ENCODE measurements around the gene GRIA3. TPM values are rescaled to one million over a fixed set of nuclear protein-coding genes. Genes with fewer than 3 reads are reported as not detected.
"Not testable (repeated sequence)": the region's sequence is repeated elsewhere in the genome, so short reads cannot be mapped to it uniquely, and the experiment has no call there.

The GRIA3 gene
- polyA plus RNA-seq, 4 donors = 1.9 to 3.1 (median 2.4) TPM

DNA sequence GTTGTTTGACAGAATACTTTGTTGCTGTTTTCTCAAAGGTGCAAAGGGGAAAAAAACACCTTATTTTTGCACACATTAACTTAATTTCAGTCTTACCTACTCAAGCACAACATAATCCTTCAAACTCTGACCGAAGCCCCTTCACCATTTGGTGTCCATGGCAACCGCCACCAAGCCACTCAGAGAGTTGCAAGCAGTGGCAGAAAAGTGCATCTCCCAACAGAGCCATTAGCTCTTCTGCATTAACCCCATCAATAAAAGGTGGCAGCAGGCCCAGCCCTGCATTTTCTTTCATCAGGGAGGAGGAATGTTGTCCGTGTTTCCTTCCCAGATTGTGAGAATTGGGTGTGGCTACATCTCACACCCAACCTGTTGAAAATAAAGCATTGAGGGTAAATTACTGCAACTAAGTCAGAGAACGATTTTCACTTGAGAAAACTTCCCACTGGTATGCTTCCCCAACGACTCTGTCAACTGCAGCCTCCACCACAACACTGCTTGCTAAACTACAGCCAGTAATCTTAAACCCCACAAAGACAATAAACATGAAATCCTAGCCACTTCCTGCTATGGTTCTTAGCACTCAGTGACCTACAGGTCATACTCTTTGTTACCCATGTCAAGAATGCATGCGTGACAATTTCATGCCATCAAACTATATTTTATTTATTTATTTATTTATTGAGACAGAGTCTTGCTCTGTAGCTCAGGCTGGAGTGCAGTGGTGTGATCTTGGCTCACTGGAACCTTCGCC is 154.0 kb downstream of the GRIA3 start:
- no peak for DNase-seq (ENCODE audit: low read depth in 4 of 4, low spot score in 3 of 4)

DNA sequence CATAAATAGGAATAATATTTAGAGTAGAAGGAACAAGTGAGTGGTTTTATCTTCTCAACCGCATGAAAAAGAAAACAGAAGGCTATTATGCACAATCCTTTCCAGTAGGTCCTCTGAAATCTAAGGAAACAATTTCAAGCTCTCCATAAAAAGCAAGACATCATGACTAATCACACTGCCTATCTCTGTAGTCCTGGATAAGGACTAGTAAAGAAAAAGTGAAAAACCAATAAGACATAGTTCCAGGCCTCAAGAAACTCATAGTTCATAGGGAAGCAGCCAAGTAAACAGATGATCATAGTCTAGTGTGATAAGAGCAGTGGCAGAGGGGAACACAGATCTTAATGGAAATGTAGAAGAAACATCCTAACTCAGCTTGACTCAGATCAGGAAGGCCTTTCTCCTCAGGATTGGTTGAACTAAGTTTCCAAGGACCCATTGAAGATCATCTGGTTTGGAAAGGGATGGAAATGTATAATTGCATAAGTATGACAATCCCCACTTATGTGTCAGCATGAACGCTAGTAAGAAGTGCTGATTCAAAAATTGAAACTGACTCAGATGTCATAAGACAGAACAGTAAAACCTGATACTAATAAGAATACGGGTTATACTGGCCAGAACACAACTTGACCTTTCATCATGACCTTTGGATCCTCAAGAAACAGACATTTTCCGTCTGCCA is 155.3 kb downstream of the GRIA3 start:
- DNase-seq (ENCODE audit: low read depth in 4 of 4, low spot score in 3 of 4) = no peak

DNA sequence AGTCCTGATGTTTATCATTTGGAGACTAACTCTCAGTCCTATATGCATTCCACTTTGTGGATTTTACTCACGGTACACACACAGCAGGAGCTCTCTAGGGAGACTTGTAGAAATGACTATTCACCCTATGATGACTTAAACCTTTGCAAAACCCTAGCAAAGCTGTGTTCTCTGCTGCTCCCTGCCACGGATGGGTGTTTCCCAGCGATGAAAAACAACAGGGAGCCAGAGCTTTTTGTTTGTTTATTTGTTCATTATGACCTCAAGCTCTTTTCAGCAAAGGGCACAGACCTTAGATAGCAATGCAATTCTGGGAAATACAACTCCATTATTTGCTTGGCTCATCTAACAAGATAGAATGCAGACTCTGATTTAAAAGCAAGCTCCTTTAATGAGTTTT is 156.6 kb downstream of the GRIA3 start:
- DNase-seq (ENCODE audit: low read depth in 4 of 4, low spot score in 3 of 4) = no peak

DNA sequence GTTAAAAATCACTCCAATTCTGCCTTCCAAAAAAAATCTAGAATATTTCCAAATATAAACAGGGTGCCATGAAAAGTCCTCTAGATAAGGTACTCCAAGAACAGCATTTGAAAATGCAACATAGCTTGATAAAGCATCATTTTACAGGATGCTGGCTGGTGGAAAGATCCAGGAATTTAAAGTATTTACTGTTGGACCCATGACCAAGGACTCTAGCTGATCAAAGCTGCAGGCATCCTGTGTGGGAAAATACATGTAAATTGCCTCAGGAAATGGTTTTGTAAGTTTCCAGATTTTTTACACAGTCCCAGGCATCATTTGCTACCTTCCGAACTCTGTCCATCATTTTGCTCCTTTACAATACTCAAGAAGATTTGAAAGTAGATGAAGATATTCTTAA is 164.4 kb downstream of the GRIA3 start:
- no peak for DNase-seq (ENCODE audit: low read depth in 4 of 4, low spot score in 3 of 4)

DNA sequence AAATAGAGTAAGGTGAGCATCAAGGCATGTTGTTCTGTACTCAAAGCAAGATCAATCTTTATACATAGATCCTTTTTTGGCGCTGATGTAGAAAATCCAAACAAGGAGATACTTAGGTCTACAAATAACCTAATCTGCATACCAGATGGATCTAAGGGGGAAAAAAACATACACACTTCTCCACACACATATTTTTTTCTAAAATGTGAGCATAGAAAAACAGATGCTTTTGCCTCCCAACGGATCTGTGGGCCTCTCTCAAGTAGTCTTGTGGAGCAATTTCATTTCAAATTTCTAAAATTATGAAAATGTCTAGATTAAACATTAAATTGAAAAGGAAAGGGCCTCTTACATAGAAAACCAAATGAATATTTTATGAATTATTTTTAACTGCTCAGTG is 166.1 kb downstream of the GRIA3 start:
- DNase-seq (ENCODE audit: low read depth in 4 of 4, low spot score in 3 of 4) = no peak

DNA sequence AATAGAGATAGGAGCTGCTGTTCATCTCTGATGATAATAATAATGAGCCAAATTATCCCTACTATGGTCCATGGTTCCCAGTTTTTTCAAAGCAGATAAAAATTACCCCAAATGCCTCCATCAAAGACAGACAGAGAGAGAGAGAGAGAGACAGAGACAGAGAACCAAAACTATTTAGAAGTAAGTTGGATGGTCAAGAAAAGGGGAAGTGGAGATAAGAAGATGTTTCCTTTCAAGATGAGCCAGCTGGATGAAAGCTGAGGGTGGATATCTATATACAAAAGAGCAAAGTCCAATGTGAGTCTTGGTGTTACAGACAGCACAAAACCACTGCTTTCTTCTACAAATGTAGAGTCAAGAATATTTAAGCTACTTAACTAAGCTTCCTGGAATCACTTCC is 173.9 kb downstream of the GRIA3 start:
- no peak for DNase-seq (ENCODE audit: low read depth in 4 of 4, low spot score in 3 of 4)

DNA sequence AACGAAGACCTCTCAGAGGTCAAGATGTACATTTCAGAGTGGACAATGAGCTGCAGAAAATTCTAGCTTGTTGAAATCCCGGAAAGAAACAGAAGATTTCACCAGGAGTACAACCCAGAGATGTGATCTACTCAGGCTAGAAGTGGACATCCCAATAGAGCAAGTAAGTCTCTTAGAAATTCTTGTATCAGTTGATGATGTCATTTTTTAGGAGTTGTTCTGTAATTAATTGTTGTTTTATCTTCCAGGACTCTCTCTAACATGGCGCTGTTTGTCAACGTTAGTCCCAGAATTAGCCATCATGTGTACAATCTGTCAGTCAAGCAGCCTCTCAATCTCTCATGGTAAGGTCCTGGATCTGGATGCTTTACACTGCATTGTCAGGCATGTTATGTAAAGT is 174.4 kb downstream of the GRIA3 start:
- no peak for DNase-seq (ENCODE audit: low read depth in 4 of 4, low spot score in 3 of 4)

DNA sequence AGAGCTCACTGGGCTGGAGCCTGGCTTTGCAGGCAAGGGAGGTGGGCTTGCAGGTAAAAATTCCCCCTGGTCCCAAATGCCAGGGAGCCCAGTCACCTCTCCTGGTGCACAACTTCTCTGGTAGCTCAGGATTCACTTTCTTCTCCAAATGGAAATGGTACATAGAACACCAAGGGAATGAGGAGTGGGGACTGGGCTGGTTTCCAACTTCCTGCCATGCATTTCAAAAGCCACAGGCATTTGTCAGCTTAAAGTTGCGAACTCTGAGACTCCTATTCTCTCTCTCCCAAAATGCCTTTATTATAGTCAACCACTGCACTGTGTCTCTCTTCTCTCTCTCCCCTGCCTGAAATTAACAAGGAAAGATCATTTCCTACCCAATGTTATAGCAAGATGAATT is 177.3 kb downstream of the GRIA3 start:
- DNase-seq (ENCODE audit: low read depth in 4 of 4, low spot score in 3 of 4) = no peak

DNA sequence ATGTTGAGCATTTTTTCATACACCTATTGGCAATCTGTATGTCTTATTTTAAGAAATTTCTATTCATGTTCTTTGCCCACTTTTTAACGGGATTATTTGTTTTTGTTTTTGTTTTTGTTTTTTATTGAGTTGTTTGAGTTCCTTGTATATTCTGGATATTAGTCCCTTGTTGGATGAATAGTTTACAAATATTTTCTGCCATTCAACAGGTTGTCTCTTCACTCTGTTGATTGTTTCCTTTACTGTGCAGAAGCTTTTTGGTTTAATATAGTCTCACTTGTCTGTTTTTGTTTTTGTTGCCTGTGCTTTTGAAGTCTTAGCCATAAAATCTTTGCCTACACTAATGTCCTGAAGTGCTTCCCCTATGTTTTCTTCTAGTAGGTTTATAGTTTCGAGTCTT is 202.1 kb downstream of the GRIA3 start:
- not testable (repeated sequence) for DNase-seq (ENCODE audit: low read depth in 4 of 4, low spot score in 3 of 4)

DNA sequence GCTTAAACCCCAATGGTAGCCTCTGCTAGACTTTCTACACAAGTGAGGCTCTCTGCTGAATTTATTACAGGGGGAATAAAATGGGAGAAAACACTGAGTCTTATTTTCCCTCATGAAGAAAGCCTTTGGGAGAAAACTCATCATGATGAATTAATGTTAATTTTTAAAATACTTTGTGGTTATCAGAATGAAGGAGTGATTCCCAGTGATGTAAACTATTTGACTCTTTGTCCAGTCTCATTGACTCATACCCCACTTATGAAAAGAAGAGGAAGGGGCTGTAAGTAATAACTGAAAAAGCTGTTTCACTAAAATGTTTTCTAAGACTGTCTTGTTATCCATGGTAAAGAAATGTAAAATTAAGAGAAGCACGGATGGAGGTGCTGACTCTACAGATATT is 208.8 kb downstream of the GRIA3 start:
- DNase-seq (ENCODE audit: low read depth in 4 of 4, low spot score in 3 of 4) = no peak

DNA sequence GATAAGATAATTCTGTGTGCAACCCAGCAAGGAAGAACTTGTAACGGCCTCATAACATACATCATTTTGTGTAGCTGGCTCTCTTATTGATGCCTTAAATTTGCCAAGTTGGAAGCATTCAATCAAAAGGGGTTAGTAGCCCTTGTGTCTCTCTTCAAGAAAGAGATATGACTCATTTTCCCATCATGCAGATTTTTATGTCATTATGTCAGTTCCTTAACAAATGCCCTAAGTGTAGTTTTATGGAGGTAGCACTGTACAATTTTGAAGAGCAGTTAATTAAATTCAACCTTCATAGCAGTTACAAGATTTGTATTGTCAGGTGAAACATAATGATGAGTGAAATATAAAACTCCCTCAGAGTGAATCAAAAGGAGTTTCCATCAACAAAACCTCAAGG is 215.6 kb downstream of the GRIA3 start:
- DNase-seq (ENCODE audit: low read depth in 4 of 4, low spot score in 3 of 4) = no peak

DNA sequence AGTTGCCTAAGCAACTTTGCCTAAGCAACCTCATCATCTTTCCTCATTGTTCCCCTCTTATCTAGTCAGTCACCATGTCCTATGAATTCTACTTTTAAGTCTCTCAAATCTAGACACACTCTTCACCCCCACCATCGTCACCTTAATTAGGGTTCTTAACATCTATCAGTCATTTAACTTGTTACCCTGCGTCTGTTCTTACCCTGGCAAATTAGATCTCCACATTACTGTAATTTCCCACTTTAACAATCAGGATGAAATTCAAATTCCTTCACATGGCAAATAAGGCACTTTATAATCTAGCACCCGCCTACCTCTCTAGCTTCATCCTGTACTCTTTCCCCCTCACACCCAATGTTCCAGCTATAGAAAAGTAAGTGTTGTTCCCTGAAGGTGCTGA is 221.2 kb downstream of the GRIA3 start:
- DNase-seq (ENCODE audit: low read depth in 4 of 4, low spot score in 3 of 4) = no peak

DNA sequence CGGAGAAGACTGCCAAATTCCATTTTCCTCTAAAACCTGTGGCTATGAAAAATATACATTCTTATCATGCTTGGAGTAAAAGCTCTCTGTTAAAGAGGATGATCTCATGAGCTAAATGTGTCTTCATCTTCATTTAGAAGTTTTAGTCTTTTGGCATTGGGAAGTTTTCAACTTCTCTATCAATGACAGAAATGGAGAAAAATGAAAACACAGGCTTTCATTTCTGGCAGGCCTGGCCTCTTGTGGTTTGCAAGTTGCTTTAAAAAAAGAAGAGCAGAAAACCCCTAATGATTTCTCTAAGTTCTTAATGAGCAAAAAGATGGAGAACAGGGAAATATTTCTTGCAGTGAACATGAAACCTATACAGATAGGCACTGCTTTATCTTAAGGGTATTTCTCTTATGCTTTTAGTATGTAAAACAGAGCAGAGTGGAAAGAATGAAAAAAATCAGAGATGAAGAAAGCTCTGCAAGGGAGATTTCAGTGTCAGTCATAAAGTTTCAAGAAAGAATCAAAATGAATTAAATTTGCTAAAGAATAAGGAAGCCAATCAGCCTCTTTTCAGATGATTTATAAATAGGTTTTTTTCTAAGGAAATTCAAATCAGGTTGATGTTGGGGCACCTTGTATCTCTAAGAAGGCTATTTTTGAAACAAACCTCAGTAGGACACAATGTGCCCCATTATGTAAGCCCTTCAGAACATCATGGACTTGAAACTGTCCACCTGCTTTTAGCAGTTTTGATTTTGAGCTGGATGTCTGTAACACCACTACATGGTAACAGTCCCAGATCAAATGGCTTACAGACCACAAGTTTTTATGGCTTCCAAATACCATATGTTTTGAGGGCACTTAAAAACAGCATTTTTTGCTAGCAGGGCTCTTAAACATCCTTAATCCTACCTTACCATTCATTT is 225.0 kb downstream of the GRIA3 start:
- no peak for DNase-seq (ENCODE audit: low read depth in 4 of 4, low spot score in 3 of 4)

DNA sequence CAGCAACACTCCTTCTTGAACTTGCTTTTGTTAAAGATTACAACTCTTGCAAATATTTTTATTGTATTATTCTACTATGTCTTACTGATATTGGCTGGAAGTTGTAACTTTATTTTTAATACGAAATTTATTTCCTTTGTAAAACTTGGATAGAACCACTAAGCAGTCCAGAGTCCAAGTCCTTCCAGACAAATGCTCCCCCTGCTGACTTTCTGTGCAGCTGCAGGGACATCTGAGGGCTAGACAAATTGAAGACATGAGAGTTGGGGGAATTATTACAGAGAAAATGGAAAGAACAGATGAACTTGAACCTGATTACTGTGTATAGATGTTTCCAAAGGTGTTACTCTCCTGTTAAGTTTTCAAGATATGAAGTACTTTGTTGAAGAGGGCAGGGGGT is 238.8 kb downstream of the GRIA3 start:
- DNase-seq (ENCODE audit: low read depth in 4 of 4, low spot score in 3 of 4) = no peak

DNA sequence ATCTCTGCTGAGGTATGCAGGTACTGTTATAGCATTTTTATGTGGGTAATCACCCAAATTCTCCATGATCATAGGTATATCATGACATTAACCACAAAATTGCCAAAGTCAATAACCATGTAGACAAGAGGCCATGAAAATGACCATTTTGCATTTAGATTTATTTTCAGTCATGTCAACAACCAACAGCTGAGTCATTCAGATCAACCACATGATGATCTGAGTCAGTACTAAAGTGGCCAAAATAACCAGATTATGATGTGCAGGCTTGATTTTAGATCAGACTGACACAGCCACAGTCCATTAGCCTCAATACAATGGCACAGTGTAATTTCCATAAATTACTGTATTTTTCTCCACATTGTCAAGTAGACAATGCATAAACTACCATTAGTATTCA is 240.5 kb downstream of the GRIA3 start:
- no peak for DNase-seq (ENCODE audit: low read depth in 4 of 4, low spot score in 3 of 4)

DNA sequence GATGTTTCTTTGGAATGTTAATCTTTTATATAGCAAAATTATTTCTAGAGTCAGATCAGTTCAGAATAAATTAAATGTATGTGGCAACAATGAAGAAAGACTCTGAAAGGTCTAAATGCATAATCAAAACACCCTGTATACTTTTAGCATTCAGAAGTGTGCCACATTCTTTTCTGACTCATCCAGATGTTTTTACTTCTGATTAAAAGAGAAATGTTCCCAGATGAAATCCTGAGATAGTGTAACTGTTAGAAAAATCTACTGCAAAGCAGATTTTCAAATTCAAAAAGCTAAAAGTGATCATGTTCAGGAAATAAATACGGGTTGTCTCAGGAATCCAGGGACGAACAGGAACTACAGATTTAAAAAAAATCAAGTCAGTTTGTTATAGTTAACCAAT is 241.4 kb downstream of the GRIA3 start:
- no peak for DNase-seq (ENCODE audit: low read depth in 4 of 4, low spot score in 3 of 4)

DNA sequence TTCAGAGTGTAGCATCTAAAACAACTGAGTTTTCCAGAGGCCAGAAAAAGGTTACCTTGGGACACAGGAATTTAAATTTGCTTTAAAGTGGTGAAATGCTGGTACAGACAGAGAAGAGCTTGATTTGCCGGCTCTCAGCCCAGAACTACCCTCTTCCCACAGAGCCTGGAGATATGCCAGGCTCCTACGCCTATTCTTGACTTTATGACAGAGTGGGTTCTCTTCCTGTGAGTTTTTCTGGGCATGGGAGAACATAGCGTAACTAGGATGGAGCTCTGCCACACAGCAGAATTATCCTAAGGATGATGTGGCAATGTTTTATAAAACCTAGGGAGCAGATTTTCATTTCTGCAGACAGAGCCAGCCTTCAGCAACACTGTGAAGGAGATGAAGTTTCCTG is 241.8 kb downstream of the GRIA3 start:
- no peak for DNase-seq (ENCODE audit: low read depth in 4 of 4, low spot score in 3 of 4)

DNA sequence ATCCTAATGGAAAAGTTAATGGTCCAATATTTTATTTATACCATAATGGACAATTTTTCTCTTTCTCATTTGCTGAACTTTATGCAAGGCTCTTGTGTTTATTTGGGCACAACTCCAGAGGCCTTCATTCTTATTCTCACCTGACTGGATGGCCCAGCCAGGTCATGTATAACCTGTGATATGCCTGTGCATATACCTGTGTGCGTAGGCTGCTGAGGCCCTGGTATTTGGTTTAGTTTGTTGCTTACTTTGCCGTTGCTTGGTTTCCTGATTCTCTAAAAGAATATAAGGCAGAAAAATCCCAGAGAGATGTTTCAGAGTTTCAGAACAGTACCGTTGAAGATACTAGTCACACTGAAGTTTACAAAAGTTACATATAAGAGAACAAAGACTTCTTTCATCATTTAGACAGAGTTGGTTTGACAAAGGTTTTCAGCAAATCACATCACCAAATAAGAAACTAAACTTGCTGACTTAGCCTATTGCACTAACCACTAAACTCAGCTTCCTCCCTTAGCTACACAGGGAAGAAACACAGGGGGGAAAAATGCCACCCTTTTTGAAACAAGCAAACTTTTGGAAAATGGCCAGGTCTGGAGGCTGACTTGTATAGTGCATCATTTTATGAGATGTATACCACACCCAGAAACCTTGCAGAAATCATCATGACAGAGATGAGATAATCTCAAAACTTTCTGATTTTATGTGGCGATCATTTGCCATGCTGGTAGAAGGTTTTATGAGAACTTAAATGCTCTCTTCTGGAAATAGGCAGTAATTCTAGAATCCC is 248.5 kb downstream of the GRIA3 start:
- no peak for DNase-seq (ENCODE audit: low read depth in 4 of 4, low spot score in 3 of 4)

DNA sequence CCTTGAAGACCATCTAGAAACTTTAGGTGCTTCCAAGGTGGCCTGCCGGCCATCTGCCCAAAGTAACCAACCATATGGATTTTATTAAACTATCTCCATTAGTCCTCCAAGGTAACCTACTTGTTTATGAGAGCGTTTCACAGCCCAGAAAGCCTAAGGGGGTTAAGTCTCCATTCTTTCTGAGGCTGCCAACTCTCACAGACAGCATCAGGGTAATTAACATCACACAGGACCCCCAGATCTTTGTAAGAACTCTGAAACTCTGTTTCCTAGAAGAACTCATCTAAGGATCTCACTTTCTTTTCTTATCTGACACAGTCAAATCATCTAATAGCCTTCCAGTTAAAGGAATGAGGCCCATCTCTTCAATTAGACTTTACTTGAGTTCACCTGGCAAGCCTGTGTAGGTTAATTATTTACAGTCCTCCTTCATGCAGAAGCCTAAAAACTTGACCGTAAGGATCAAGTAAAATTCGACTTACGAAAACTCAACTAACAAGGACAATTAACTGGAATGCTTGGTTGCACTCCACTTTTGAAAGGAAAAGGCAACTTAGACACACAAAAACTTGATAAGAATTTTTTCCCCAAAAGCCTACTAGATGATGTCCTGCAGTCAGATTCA is 252.5 kb downstream of the GRIA3 start:
- peak in 1 of 4 donors; percentile 5 for DNase-seq (ENCODE audit: low read depth in 4 of 4, low spot score in 3 of 4)

DNA sequence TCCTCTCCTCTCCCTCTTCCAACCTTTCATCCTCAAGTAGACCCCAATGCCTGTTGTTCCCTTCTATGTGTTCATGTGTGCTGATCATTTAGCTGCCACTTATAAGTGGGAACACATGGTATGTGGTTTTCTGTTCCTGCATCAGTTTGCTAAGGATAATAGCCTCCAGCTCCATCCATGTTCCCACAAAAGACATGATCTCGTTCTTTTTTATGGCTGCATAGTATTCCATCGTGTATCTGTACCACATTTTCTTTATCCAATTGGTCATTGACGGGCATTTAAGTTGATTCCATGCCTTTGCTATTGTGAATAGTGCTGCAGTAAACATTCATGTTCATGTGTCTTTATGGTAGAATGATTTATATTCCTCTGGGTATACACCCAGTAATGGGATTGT is 255.8 kb downstream of the GRIA3 start:
- DNase-seq (ENCODE audit: low read depth in 4 of 4, low spot score in 3 of 4) = not testable (repeated sequence)
